GM19238 (cell line): ENCODE results near the gene ZNF142.
A peak's percentile ranks its signal among the peaks of the same experiment; 100 is the strongest.

Experiments used
- DNase-seq: peaks from one replicate; pipeline ENCODE4 v3.0.0; 2011; ENCODE audit warnings: low spot score; ENCODE audit not compliant: insufficient read length

The ZNF142 gene

GRCh38 chr2:218648088-218648786 lies 11.2 kb downstream of the ZNF142 start:
- peak; percentile 30 for DNase-seq

- no peak for DNase-seq
Measured at GRCh38 chr2:218645126-218645525, 14.3 kb downstream of the ZNF142 start.

- no peak for DNase-seq
Measured at GRCh38 chr2:218644721-218645120, 14.7 kb downstream of the ZNF142 start.

- no peak for DNase-seq
Measured at GRCh38 chr2:218643751-218644310, 15.6 kb downstream of the ZNF142 start.

GRCh38 chr2:218642786-218643185 lies 16.6 kb downstream of the ZNF142 start:
- DNase-seq = no peak

GRCh38 chr2:218642121-218642656 lies 17.2 kb downstream of the ZNF142 start:
- no peak for DNase-seq

GRCh38 chr2:218638372-218638771 lies 21.1 kb downstream of the ZNF142 start:
- no peak for DNase-seq

GRCh38 chr2:218635719-218636118 lies 23.7 kb downstream of the ZNF142 start:
- DNase-seq = no peak

GRCh38 chr2:218631837-218632236 lies 27.6 kb downstream of the ZNF142 start:
- DNase-seq = no peak

- DNase-seq = no peak
Measured at GRCh38 chr2:218627939-218628338, 31.5 kb downstream of the ZNF142 start.

GRCh38 chr2:218626369-218626768 lies 33.1 kb downstream of the ZNF142 start:
- DNase-seq = no peak

GRCh38 chr2:218623366-218623705 lies 36.1 kb downstream of the ZNF142 start:
- no peak for DNase-seq

GRCh38 chr2:218622606-218623365 lies 36.6 kb downstream of the ZNF142 start:
- DNase-seq = no peak

GRCh38 chr2:218621007-218621406 lies 38.4 kb downstream of the ZNF142 start:
- DNase-seq = no peak

GRCh38 chr2:218618102-218618860 lies 41.1 kb downstream of the ZNF142 start:
- DNase-seq = no peak

- DNase-seq = no peak
Measured at GRCh38 chr2:218615868-218616315, 43.5 kb downstream of the ZNF142 start.

GRCh38 chr2:218607436-218608115 lies 51.8 kb downstream of the ZNF142 start, which contains the start of gene PLCD4:
PLCD4 (plus strand) TSS chr2:218607899; CDS start chr2:218615740, 7,841 bp downstream.
- DNase-seq = no peak

- no peak for DNase-seq
Measured at GRCh38 chr2:218605432-218605831, 54.0 kb downstream of the ZNF142 start.
